Mesendoderm (in vitro differentiated cells): ENCODE measurements around the gene HMGB4.

Source experiments
- DNase-seq: peaks from one replicate; pipeline ENCODE4 v3.0.0; 2013
- H2AK5ac ChIP-seq: 2 replicates; pipeline ENCODE4 v1.6.1; 2013; ENCODE audit warnings: low read length, inconsistent platforms
- H2BK120ac ChIP-seq: 2 replicates; pipeline ENCODE4 v1.6.1; 2013; ENCODE audit warnings: low read depth, mild to moderate bottlenecking, low read length, moderate library complexity, mixed read lengths
- H2BK15ac ChIP-seq: replicated peaks from 2 replicates; pipeline ENCODE4 v1.6.1; 2013; ENCODE audit warnings: low read depth, mild to moderate bottlenecking, moderate library complexity
- H2BK5ac ChIP-seq: 2 replicates; pipeline ENCODE4 v1.6.1; 2013; ENCODE audit warnings: low read length, inconsistent platforms
- H3K18ac ChIP-seq: 2 replicates; pipeline ENCODE4 v1.6.1; 2013; ENCODE audit warnings: mild to moderate bottlenecking, low read length, mixed read lengths
- H3K23ac ChIP-seq: one replicate; pipeline ENCODE4 v1.6.1; 2013; ENCODE audit warnings: low read length
- H3K27ac ChIP-seq: 2 replicates; pipeline ENCODE4 v1.5.1; 2013; ENCODE audit warnings: low read depth, mild to moderate bottlenecking, inconsistent platforms, low read length, moderate library complexity
- H3K27me3 ChIP-seq: 2 replicates; pipeline ENCODE4 v1.6.1; 2013; ENCODE audit warnings: low read length, control low read depth, mild to moderate bottlenecking, inconsistent platforms; ENCODE audit not compliant: insufficient read depth, poor library complexity
- H3K36me3 ChIP-seq: 2 replicates; pipeline ENCODE4 v1.6.1; 2013; ENCODE audit warnings: low read length, inconsistent platforms; ENCODE audit not compliant: control insufficient read depth, insufficient read depth
- H3K4ac ChIP-seq: one replicate; pipeline ENCODE4 v1.6.1; 2013; ENCODE audit warnings: low read depth, mild to moderate bottlenecking, low read length, moderate library complexity
- H3K4me1 ChIP-seq: 2 replicates; pipeline ENCODE4 v1.6.1; 2013; ENCODE audit warnings: low read depth, low read length, inconsistent platforms; ENCODE audit not compliant: control insufficient read depth
- H3K4me2 ChIP-seq: 2 replicates; pipeline ENCODE4 v1.6.1; 2013; ENCODE audit warnings: low read length
- H3K4me3 ChIP-seq: 2 replicates; pipeline ENCODE4 v1.5.1; 2013; ENCODE audit warnings: mild to moderate bottlenecking, low read length
- H3K56ac ChIP-seq: one replicate; pipeline ENCODE4 v1.6.1; 2013; ENCODE audit warnings: low read length
- H3K79me1 ChIP-seq: 2 replicates; pipeline ENCODE4 v1.6.1; 2013; ENCODE audit warnings: low read length, inconsistent platforms
- H3K79me2 ChIP-seq: 2 replicates; pipeline ENCODE4 v1.6.1; 2013; ENCODE audit warnings: mild to moderate bottlenecking, low read length; ENCODE audit not compliant: control insufficient read depth, insufficient read depth
- H3K9ac ChIP-seq: 2 replicates; pipeline ENCODE4 v1.6.1; 2013; ENCODE audit warnings: low read length, inconsistent platforms
- H4K5ac ChIP-seq: one replicate; pipeline ENCODE4 v1.6.1; 2013; ENCODE audit warnings: low read length
- H4K8ac ChIP-seq: one replicate; pipeline ENCODE4 v1.6.1; 2013; ENCODE audit warnings: low read depth, mild to moderate bottlenecking, control low read depth, low read length, moderate library complexity
- WGBS: extraction: QIAGEN DNeasy Blood & Tissue Kit; methylation state at CpG from one replicate; pipeline ENCODE4 v1.1.7; 2013; ENCODE audit warnings: low lambda C conversion rate, missing lambda C conversion rate; ENCODE audit not compliant: insufficient coverage; ENCODE audit errors: extremely low coverage; 5-methylcytosine and 5-hydroxymethylcytosine counted together

The HMGB4 gene

DNA sequence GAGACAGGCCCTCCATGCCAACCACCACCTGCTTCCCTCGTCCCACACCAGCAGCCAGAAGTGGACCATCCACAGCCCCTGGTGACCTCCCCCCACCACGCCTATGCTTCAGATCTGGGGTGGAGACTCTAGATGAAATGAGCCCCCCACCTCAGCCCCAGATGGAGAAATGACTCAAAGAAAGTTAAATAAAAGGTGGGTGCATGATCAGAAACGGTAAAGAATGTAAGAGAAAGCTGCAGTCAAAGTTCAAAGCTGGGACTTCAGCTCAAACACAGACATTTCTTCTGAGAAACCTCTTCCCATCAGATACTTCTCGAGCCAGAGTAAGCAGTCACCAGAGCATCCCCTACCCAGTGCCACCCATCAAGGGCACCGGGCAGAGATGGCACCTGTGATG is 43.1 kb upstream of the HMGB4 start:
- Histone ChIP-seq H3K23ac (no peak overlapping the region), H3K4me3 (no peak overlapping the region), H2BK5ac (no peak overlapping the region), H3K36me3 (no peaks in the 10 kb centered on the region), H3K79me2 (no peaks in the 10 kb centered on the region), H2BK120ac (no peak overlapping the region), H3K4ac (no peak overlapping the region), H3K18ac (no peak overlapping the region), H3K56ac (no peak overlapping the region), H2BK15ac (no peak overlapping the region), H4K5ac (no peak overlapping the region), H3K79me1 (no peaks in the 10 kb centered on the region), H3K9ac (no peak overlapping the region), H3K4me2 (no peak overlapping the region), H3K4me1 (no peaks in the 10 kb centered on the region), H3K27me3 (no peaks in the 10 kb centered on the region), H4K8ac (no peak overlapping the region), H2AK5ac (no peak overlapping the region), H3K27ac (no peak overlapping the region)
- no peak for DNase-seq
- WGBS = no CpG with 5 or more reads among the region's 5 CpGs

DNA sequence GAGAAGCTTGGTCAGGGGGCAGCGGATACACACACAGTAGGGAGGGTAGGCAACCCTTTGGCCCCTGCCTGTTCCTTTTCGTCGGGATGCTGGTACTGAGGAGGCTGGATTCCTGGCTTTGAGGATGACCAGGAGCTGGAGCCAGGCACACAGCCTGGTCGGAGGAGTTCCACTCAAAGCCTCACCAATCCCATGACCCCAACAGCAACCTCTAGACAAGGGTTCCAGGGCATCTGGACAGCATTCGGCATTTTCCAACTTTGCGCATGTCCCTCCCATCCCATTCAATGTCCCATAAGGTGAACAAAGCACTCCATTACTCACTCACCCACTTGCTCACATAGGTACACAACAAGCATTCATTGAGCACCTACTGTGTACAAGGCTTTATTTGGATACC is 42.6 kb upstream of the HMGB4 start:
- Histone ChIP-seq H3K79me2 (no peaks in the 10 kb centered on the region), H3K4me2 (no peak overlapping the region), H3K9ac (no peak overlapping the region), H3K18ac (no peak overlapping the region), H3K4me1 (no peaks in the 10 kb centered on the region), H4K5ac (no peak overlapping the region), H3K27ac (no peak overlapping the region), H3K27me3 (no peaks in the 10 kb centered on the region), H3K4ac (no peak overlapping the region), H2AK5ac (no peak overlapping the region), H2BK5ac (no peak overlapping the region), H3K36me3 (no peaks in the 10 kb centered on the region), H3K56ac (no peak overlapping the region), H4K8ac (no peak overlapping the region), H3K4me3 (no peak overlapping the region), H2BK15ac (no peak overlapping the region), H2BK120ac (no peak overlapping the region), H3K23ac (no peak overlapping the region), H3K79me1 (no peaks in the 10 kb centered on the region)
- no peak for DNase-seq
- no CpG with 5 or more reads among the region's 6 CpGs for WGBS

DNA sequence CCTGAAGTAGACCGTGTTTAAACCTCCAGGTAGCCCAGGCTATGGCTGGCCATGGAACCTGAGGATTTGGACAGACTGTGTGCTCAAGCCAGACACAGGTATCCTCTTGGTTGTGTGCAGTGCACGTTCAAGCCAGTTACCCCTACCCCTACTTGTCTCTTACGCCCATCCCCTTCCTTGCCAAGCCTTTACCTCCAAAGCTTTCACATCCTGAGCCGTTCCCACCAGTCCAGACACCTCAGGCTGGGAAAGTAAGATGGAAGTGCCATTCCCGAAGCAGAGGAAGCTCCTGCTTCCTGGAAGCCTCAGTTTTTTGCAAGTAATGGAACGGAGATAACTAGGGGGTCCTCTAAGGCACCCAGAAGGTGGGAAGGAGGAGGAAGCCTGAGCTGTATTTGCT is 41.5 kb upstream of the HMGB4 start:
- Histone ChIP-seq H3K56ac (no peak overlapping the region), H3K4ac (no peak overlapping the region), H2BK15ac (no peak overlapping the region), H3K9ac (no peak overlapping the region), H3K4me3 (no peak overlapping the region), H3K4me2 (no peak overlapping the region), H3K79me1 (no peaks in the 10 kb centered on the region), H3K27me3 (no peaks in the 10 kb centered on the region), H3K79me2 (no peaks in the 10 kb centered on the region), H3K23ac (no peak overlapping the region), H3K18ac (no peak overlapping the region), H2AK5ac (no peak overlapping the region), H3K27ac (no peak overlapping the region), H4K5ac (no peak overlapping the region), H2BK5ac (no peak overlapping the region), H2BK120ac (no peak overlapping the region), H3K4me1 (no peaks in the 10 kb centered on the region), H3K36me3 (no peaks in the 10 kb centered on the region), H4K8ac (no peak overlapping the region)
- WGBS = no CpG with 5 or more reads among the region's 6 CpGs
- no peak for DNase-seq

- no peak overlapping the region for H2BK5ac ChIP-seq
- WGBS = no CpG with 5 or more reads among the region's 2 CpGs
- no peak overlapping the region for H2AK5ac ChIP-seq
- H3K36me3 ChIP-seq = no peaks in the 10 kb centered on the region
- H3K4me1 ChIP-seq = no peaks in the 10 kb centered on the region
- no peak overlapping the region for H3K4ac ChIP-seq
- H3K79me2 ChIP-seq = no peaks in the 10 kb centered on the region
- H3K27me3 ChIP-seq = no peaks in the 10 kb centered on the region
- no peak overlapping the region for H4K8ac ChIP-seq
- DNase-seq = no peak
- no peak overlapping the region for H3K56ac ChIP-seq
- no peak overlapping the region for H3K27ac ChIP-seq
- H4K5ac ChIP-seq = no peak overlapping the region
- no peak overlapping the region for H3K23ac ChIP-seq
- no peak overlapping the region for H3K9ac ChIP-seq
- H2BK15ac ChIP-seq = no peak overlapping the region
- H3K18ac ChIP-seq = no peak overlapping the region
- H3K4me3 ChIP-seq = no peak overlapping the region
- H3K4me2 ChIP-seq = no peak overlapping the region
- no peak overlapping the region for H2BK120ac ChIP-seq
- no peaks in the 10 kb centered on the region for H3K79me1 ChIP-seq
Measured at GRCh38 chr1:33823401-33823800, 40.5 kb upstream of the HMGB4 start.

DNA sequence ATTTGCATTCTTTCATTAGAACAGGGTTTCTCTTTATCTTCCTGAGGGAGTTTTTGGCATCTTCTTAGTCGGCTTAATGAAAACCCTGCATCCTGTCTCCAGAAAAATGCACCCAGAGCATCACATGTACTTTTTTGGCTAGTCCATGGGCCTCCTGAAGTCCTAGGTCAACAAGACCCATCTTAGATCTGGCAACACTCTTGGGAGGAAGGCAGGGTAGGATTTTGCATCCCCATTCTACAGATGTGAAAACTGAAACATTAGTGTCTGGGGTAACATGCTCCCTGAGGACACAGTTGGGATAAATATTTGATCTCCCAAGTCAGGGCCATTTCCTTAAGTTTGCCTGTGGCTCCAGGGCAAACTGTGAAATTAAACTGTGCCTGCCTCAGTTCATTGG is 40.0 kb upstream of the HMGB4 start:
- H3K9ac ChIP-seq = no peak overlapping the region
- no peak for DNase-seq
- no peak overlapping the region for H3K56ac ChIP-seq
- H3K27ac ChIP-seq = no peak overlapping the region
- H4K5ac ChIP-seq = no peak overlapping the region
- no peak overlapping the region for H2AK5ac ChIP-seq
- H2BK120ac ChIP-seq = no peak overlapping the region
- H2BK15ac ChIP-seq = no peak overlapping the region
- H3K4me3 ChIP-seq = no peak overlapping the region
- H3K18ac ChIP-seq = no peak overlapping the region
- H3K79me2 ChIP-seq = no peaks in the 10 kb centered on the region
- H3K4me1 ChIP-seq = no peaks in the 10 kb centered on the region
- H4K8ac ChIP-seq = no peak overlapping the region
- no peaks in the 10 kb centered on the region for H3K36me3 ChIP-seq
- H3K4me2 ChIP-seq = no peak overlapping the region
- no CpG with 5 or more reads among the region's 1 CpG for WGBS
- no peak overlapping the region for H2BK5ac ChIP-seq
- H3K23ac ChIP-seq = no peak overlapping the region
- H3K27me3 ChIP-seq = no peaks in the 10 kb centered on the region
- no peak overlapping the region for H3K4ac ChIP-seq
- no peaks in the 10 kb centered on the region for H3K79me1 ChIP-seq

GRCh38 chr1:33824321-33824720 is 39.6 kb upstream of the HMGB4 start:
- Histone ChIP-seq H4K5ac (no peak overlapping the region), H3K4ac (no peak overlapping the region), H3K4me2 (no peak overlapping the region), H3K18ac (no peak overlapping the region), H2BK5ac (no peak overlapping the region), H3K36me3 (no peaks in the 10 kb centered on the region), H3K23ac (no peak overlapping the region), H3K27ac (no peak overlapping the region), H3K27me3 (no peaks in the 10 kb centered on the region), H4K8ac (no peak overlapping the region), H2BK15ac (no peak overlapping the region), H3K9ac (no peak overlapping the region), H3K79me2 (no peaks in the 10 kb centered on the region), H2BK120ac (no peak overlapping the region), H3K4me3 (no peak overlapping the region), H2AK5ac (no peak overlapping the region), H3K79me1 (no peaks in the 10 kb centered on the region), H3K56ac (no peak overlapping the region), H3K4me1 (no peaks in the 10 kb centered on the region)
- WGBS = no CpG with 5 or more reads among the region's 6 CpGs
- DNase-seq = no peak
